ENCODE measurements around the gene PBOV1. TPM values are rescaled to one million over a fixed set of nuclear protein-coding genes. Genes with fewer than 3 reads are reported as not detected.

PBOV1 gene
- polyA plus RNA-seq, 3 donors = 0.06 to 0.15 TPM; not detected in 1

GRCh38 chr6:138241381-138241780 lies 23.1 kb upstream of the PBOV1 start:
- no peak for DNase-seq (ENCODE audit: extremely low read depth in 1 of 11, low read depth in 9 of 11, low spot score in 4 of 11)

DNA sequence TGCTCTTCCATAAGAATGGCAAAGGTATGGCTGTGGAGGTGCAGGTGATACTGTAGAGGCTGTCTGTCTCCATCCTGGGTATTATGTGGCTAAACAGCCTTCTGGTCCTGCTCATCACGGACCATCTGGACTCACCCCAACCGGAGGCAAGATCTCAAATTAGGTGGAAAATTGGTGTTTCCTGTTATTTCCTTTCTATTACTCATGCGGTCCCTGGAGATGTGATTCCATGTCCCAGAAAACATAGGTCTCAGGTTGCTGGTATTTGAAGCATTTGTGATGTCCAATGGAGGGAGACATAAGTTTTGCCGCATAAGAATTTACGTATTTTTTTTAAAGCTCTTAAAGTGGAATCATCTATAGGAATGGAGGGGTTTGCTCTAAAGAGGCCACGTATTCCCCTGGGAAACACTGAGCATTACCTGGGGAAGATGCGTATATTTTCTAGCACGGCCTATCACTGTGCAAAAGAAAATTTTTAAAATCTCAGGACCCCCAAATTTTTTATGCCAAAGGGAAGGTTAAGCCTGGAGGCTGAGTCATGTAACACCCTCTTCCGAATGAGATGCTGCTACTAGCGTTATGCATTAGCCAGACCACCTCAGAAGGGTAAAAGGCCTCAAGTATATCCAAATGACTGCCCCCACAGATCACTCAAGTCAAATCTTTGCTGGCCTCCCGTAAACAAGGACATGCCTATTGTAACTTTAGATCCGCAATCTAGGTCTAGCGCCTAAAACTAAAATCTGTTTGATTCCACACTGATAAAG lies 22.4 kb upstream of the PBOV1 start:
- DNase-seq (ENCODE audit: extremely low read depth in 1 of 11, low read depth in 9 of 11, low spot score in 4 of 11) = no peak

DNA sequence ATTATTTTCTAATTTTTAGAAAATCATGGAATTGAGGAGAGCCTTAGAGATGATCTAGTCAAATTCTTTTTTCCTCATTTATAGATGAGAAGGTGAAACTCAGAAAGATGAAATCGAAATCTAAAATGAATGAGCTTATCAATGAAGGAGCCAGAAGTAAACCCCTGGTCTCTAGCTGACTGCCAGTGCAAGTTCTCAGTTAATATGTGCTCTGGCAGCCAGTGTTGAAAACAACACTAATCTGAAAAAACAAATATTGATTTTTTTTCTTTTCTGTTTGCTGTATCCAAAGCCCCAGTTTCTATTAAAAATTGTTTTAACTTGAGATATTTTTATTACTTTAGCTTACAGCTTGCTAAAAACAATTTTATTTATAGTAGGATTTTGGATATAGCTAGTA lies 21.5 kb upstream of the PBOV1 start:
- no peak for DNase-seq (ENCODE audit: extremely low read depth in 1 of 11, low read depth in 9 of 11, low spot score in 4 of 11)

DNA sequence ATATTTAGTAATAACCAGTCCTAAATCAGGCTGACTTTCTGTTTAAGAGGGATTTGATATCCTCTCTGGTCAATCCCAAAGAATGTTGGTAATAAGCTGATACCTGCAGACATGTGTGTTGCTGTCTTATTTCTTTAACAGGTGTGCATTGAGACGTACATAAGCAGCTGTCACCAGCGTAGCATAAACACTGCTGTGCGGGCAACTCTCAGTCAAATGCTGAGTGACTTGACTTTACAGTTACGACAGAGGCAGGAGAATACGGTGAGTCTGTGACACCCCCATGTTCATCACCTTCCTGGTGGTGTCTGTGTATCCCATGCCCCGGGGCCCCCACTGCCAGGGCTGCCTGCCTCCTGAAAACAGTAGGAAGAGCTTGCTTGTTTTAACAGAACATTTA lies 20.1 kb upstream of the PBOV1 start:
- no peak for DNase-seq (ENCODE audit: extremely low read depth in 1 of 11, low read depth in 9 of 11, low spot score in 4 of 11)

DNA sequence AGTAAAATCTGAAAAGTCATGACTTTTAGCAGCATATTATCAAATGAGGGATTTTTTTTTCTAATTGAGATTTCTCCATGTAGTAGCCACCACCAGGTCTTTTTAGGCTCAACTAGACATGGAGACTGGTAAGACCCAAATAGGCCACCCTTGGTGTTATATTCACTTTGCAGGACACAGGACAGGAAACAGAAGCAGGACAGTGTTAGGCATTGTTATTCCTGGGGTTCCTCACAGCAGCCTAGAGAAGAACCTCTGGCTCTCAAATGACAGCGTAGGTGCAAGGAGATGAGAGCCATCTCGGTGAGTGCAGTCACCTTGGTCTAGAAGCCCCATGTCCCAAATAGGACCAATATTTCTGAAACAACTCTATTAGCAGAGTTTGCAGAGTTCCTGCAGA lies 19.2 kb upstream of the PBOV1 start:
- DNase-seq (ENCODE audit: extremely low read depth in 1 of 11, low read depth in 9 of 11, low spot score in 4 of 11) = no peak

- no peak for DNase-seq (ENCODE audit: extremely low read depth in 1 of 11, low read depth in 9 of 11, low spot score in 4 of 11)
Measured at GRCh38 chr6:138235693-138236092, 17.4 kb upstream of the PBOV1 start.

GRCh38 chr6:138235205-138235604 lies 16.9 kb upstream of the PBOV1 start:
- no peak for DNase-seq (ENCODE audit: extremely low read depth in 1 of 11, low read depth in 9 of 11, low spot score in 4 of 11)

- DNase-seq (ENCODE audit: extremely low read depth in 1 of 11, low read depth in 9 of 11, low spot score in 4 of 11) = no peak
Measured at GRCh38 chr6:138234363-138234762, 16.1 kb upstream of the PBOV1 start.

- DNase-seq (ENCODE audit: extremely low read depth in 1 of 11, low read depth in 9 of 11, low spot score in 4 of 11) = no peak
Measured at GRCh38 chr6:138231381-138231886, 13.1 kb upstream of the PBOV1 start.

- no peak for DNase-seq (ENCODE audit: extremely low read depth in 1 of 11, low read depth in 9 of 11, low spot score in 4 of 11)
Measured at GRCh38 chr6:138230759-138231380, 12.6 kb upstream of the PBOV1 start.

DNA sequence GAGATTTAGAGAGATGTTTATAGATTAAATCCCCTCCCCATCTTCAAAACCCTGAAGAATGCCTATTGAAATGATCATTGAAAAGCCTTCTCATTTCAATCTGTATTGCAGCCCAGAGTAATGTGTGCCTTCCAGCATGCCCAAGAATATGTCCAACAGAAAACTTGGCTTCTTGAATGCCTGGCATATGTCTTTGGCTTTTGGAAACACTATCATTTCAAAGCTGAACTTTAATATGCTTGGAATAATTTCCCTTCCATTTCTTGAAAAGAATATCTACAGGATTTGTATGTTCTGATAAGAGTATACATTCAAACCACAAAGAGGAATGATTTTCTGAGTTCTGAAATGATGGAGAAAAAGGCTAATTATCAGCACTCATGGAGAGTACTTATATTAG lies 11.9 kb upstream of the PBOV1 start:
- DNase-seq (ENCODE audit: extremely low read depth in 1 of 11, low read depth in 9 of 11, low spot score in 4 of 11) = no peak

DNA sequence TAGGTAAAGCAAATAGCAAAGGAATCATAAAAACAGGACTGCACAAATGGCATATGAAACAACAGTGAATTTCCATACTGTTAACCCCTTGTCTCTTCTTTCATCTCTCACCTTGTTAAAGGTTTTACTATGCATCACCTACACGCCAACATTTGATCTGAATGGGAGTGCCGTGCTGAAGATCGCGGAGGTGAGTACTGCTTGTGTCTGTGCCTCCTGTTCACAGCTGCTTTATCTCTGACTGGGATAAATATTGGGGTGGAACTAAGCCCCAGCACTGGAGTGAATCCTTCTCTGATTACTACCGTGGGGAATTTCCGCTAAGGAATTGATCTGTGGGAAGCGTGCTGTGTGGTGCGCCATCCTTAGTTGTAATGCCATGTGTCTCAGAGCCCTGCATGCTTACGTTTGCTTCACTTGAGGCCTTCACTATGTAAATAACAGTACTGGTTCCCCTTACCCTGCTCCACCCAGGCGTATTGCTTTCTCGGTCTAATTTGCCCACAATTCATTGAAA lies 11.4 kb upstream of the PBOV1 start:
- DNase-seq (ENCODE audit: extremely low read depth in 1 of 11, low read depth in 9 of 11, low spot score in 4 of 11) = no peak

DNA sequence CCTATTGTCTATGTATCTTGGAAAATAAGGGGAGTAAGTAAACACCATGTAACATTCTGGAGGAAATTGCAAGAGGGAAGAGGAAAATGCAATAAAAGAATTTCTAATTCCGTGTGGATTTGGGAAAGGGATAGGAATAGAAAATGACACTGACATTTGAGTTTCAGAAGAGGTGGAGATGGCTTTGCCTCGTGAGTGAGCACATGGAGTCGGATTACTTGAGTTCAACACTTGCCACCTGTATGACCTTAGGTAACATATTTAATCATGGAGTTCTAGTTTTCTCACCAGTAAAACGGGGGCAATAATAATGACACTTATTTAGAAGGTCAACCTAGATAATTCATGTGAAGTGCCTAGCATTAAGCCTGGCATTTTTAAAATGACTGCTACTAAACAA lies 10.8 kb upstream of the PBOV1 start:
- no peak for DNase-seq (ENCODE audit: extremely low read depth in 1 of 11, low read depth in 9 of 11, low spot score in 4 of 11)

DNA sequence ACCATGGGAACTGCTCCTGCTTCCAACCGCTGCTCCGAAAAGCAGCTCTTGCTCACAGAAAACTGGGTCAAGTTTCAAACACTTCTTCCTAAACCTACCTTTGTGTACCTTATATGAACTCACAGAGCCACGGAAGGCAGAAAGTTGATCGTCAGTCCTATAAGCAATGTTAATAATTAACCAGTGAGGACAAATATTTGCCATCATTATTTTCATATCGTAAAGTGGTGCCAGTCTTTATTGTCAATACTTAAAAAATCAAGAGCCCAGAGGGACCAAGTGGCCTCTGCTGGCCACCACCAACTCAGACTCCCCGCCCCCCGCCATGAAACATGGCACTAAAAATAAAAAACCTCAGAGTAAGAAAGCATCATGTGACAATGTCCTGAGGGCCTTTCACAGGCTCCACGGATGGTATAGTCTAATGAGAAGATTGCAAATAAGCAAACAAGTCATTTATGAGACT lies 9.1 kb upstream of the PBOV1 start:
- no peak for DNase-seq (ENCODE audit: extremely low read depth in 1 of 11, low read depth in 9 of 11, low spot score in 4 of 11)

- no peak for DNase-seq (ENCODE audit: extremely low read depth in 1 of 11, low read depth in 9 of 11, low spot score in 4 of 11)
Measured at GRCh38 chr6:138226700-138227315, 8.5 kb upstream of the PBOV1 start.

DNA sequence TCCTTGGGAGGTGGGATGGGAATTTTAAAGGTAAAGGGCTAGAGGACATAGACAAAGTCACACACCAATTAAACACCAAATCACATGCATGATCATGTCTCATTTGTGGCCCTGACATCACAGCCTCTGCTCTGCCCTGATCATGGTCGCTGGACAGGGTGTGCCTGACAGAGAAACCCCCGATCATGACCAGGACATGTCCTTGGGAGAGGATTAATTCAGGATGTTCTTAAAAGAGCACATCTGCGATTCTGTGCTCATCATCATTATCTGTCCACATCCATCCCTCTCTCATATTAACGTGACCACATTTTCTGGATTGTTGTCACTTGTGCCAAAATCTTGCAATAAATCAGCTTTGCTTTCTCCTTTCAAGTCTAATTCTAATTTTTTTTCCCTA lies 7.7 kb upstream of the PBOV1 start:
- DNase-seq (ENCODE audit: extremely low read depth in 1 of 11, low read depth in 9 of 11, low spot score in 4 of 11) = no peak

DNA sequence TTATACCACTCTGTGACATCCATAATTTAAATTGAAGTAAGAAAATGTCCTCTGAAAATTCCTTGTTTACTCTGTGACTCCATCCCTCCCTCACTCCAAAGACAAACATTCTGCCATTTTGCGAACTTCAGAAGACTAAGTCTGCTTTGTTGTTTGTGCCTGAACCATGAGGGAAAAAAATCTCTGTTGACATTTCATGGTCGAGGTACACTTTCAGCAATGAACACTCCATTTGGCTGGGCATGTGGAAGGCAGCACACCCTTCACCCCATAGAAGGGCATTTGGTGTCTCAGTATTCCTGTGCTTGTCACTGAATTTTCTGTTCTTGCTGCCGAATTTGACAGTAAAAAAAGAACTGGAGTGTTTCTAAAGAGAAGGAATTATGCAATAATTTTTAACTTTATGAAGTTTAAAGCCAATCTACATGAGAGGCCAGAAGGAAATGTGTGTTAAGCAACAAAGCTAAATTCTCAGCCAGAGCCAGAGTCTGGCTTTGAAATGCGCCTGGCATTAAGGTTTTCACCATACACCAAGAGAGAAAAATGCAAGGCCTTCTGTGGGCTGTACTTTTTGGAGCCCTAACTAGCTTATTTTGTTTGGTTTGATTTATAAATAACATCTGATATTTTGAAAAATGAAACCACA lies 4.7 kb upstream of the PBOV1 start:
- DNase-seq (ENCODE audit: extremely low read depth in 1 of 11, low read depth in 9 of 11, low spot score in 4 of 11) = no peak

- DNase-seq (ENCODE audit: extremely low read depth in 1 of 11, low read depth in 9 of 11, low spot score in 4 of 11) = no peak
Measured at GRCh38 chr6:138219901-138220300, 1.6 kb upstream of the PBOV1 start.

- DNase-seq (ENCODE audit: extremely low read depth in 1 of 11, low read depth in 9 of 11, low spot score in 4 of 11) = no peak
Measured at GRCh38 chr6:138219398-138219797, 1.1 kb upstream of the PBOV1 start.

Measured in renal cortex interstitium (tissue), 11 donors.